ENCODE results near the gene LPP.

DNA sequence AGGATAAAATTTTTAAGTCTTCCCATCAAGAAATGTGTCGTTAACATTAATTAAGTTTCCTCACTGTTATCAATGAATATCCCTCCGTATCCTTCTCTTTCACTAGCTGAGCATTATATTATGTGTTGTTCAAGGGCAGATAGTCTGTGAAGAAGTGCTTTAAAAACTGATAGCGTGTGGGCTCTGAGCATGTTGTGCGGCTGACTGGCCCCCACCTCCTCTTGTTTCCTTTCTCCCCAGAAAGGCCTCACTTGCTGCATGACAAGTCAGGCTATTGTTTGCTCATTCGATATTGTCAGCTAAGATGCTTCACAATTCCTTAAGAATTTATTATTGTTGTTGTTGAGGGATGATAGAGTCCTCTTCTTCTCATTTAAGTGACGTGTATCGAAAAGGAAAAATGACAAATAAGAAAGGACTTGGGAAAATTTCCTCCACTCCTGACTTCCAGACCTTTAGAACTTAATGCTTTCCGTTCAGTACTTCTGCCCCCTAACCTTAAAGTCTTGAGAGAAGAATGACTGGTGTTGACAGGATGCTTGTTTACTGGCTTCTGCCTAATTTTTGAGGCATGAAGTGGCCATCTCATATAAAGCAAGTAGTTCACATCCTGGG lies 298.3 kb downstream of the LPP start:
- TF ChIP-seq CTCF (IDR thresholded peaks at IDR 0.05) (no peak), ZFX (IDR thresholded peaks at IDR 0.05; ENCODE audit: borderline replicate concordance) (no peak)

Measured in 22Rv1 (cell line).